ENCODE measurements around the gene LDHAL6A. TPM values are rescaled to one million over a fixed set of nuclear protein-coding genes. Genes with fewer than 3 reads are reported as not detected.

The LDHAL6A gene
- polyA plus RNA-seq, 2 of the 4 experiments (the other 2 are of a cell fraction), result not detected

DNA sequence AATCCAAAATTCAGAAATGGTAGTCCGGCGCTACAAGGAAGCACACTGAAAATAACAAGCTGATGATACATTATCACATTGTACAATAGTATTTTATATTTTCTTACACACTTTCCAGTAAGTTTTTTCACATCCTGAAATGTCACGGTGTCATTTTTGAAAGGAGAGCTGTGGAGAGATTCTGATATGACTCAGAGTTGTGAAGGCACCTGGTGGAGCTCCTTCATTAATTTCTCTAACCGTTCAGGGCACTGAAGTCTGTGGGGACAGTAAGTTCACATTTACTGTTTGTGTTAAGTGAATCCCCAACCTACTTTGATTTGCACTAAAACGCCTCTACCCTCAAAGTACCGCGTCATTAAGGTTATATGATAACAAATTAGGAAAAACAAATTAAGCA is 13.3 kb downstream of the LDHAL6A start:
- 89% methylated on average over 7 of the region's 7 CpGs for whole genome bisulfite sequencing (ENCODE audit: missing lambda C conversion rate)
- CTCF ChIA-PET, result no interaction called here

DNA sequence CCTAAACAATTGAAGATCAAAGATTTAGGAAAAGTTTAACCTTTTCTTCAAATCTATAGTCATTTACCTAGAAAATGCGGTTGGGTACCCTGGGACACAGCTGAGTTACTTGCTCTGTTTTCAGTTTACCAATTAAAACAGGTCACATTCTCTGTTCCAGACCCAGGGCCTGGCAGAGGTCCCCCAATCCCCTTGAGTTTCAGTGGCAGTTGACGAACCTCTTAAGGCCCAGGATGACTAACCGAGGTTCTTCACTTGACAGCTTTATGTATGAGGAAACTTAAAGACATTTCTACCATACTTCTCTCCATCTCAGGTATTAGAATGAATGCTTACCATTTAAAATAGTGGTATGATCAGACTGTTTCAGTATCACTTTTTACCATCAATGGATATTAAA is 16.3 kb downstream of the LDHAL6A start:
- Histone ChIP-seq H3K4me3 (no peak overlapping the region), H3K27ac (no peak overlapping the region), H3K4me2 (no peak overlapping the region), H3K9me3 (no peaks in the 10 kb centered on the region), H3K4me1 (no peaks in the 10 kb centered on the region)
- ChIA-PET POLR2A (no interaction called here), CTCF (no interaction called here)
- no peak for FAIRE-seq
- DNase-seq (ENCODE audit: low read depth in 1 of 2, low spot score in 1 of 2), result no peak
- ATAC-seq, result no peak
- WGBS (ENCODE audit: missing lambda C conversion rate), result 93% methylated on average over 3 of the region's 3 CpGs
- TF ChIP-seq HOXA7 (CRISPR knock-in tag; IDR thresholded peaks at IDR 0.05), result no peak
- no peak for TF ChIP-seq HMGXB4 (CRISPR knock-in tag; IDR thresholded peaks at IDR 0.05; ENCODE audit: borderline replicate concordance)
- TF ChIP-seq PHF8 (IDR thresholded peaks at IDR 0.05; ENCODE audit: borderline replicate concordance, low read depth), result no peak
- TF ChIP-seq ZNF302 (CRISPR knock-in tag; IDR thresholded peaks at IDR 0.05), result no peak
- TF ChIP-seq RNF2 (IDR thresholded peaks at IDR 0.05; ENCODE audit: borderline replicate concordance, low read depth), result no peak
- TF ChIP-seq NFE2L2 (conservative IDR thresholded peaks at IDR 0.05; ENCODE audit: low read length), result no peak
- TF ChIP-seq HOXB5 (CRISPR knock-in tag; IDR thresholded peaks at IDR 0.05), result no peak
- TF ChIP-seq ZSCAN20 (CRISPR knock-in tag; IDR thresholded peaks at IDR 0.05), result no peak
- TF ChIP-seq SREBF2 (IDR thresholded peaks at IDR 0.05), result no peak
- TF ChIP-seq BHLHE40 (IDR thresholded peaks at IDR 0.05; ENCODE audit: low read depth, low read length), result no peak
- no peak for TF ChIP-seq EHF (CRISPR knock-in tag; IDR thresholded peaks at IDR 0.05)
- no peak for TF ChIP-seq PBX3 (IDR thresholded peaks at IDR 0.05)
- TF ChIP-seq GATA3 (IDR thresholded peaks at IDR 0.05; ENCODE audit: borderline replicate concordance), result no peak
- TF ChIP-seq TP53 (CRISPR knock-in tag; IDR thresholded peaks at IDR 0.05), result no peak
- TF ChIP-seq CHD2 (IDR thresholded peaks at IDR 0.05; ENCODE audit: low read length, partially characterized antibody), result no peak
- TF ChIP-seq POLR2A (IDR thresholded peaks at IDR 0.05; ENCODE audit: low read length), result no peak
- TF ChIP-seq BCL3 (IDR thresholded peaks at IDR 0.05), result no peak
- no peak for TF ChIP-seq ZC3H11A (IDR thresholded peaks at IDR 0.05)
- no peak for TF ChIP-seq CBX8 (IDR thresholded peaks at IDR 0.05)
- no peak for TF ChIP-seq USF2 (IDR thresholded peaks at IDR 0.05)

More for the DNA sequence above, 13.3 kb downstream of the LDHAL6A start:
- Histone ChIP-seq H3K4me1 (no peaks in the 10 kb centered on the region), H3K4me3 (no peak overlapping the region), H3K27ac (no peak overlapping the region), H3K4me2 (no peak overlapping the region), H3K9me3 (no peaks in the 10 kb centered on the region)
- POLR2A ChIA-PET, result no interaction called here
- ATAC-seq (no peak), FAIRE-seq (no peak), DNase-seq (ENCODE audit: low read depth in 1 of 2, low spot score in 1 of 2) (no peak)
- no peak for TF ChIP-seq HOXA7 (CRISPR knock-in tag; IDR thresholded peaks at IDR 0.05)
- TF ChIP-seq NPAS2 (CRISPR knock-in tag; IDR thresholded peaks at IDR 0.05; ENCODE audit: borderline replicate concordance), result no peak
- TF ChIP-seq RCOR1 (IDR thresholded peaks at IDR 0.05; ENCODE audit: low read depth, low read length), result no peak
- no peak for TF ChIP-seq CEBPB (IDR thresholded peaks at IDR 0.05)
- no peak for TF ChIP-seq BHLHE40 (IDR thresholded peaks at IDR 0.05; ENCODE audit: low read depth, low read length)

Data from A549 (cell line).